Stimulated activated CD8-positive, alpha-beta memory T cell treated with anti-CD3 and anti-CD28 coated beads, Interleukin-7, amount 100 ng/mL, for 1 hour (primary cell): ENCODE measurements around the gene ORAI3.

Experiments
- DNase-seq, 2 donors: peaks; one replicate each; pipeline ENCODE4 v3.0.0-alpha.2; 2020; ENCODE audit warnings: low read depth in 2 of 2

ORAI3 gene

DNA sequence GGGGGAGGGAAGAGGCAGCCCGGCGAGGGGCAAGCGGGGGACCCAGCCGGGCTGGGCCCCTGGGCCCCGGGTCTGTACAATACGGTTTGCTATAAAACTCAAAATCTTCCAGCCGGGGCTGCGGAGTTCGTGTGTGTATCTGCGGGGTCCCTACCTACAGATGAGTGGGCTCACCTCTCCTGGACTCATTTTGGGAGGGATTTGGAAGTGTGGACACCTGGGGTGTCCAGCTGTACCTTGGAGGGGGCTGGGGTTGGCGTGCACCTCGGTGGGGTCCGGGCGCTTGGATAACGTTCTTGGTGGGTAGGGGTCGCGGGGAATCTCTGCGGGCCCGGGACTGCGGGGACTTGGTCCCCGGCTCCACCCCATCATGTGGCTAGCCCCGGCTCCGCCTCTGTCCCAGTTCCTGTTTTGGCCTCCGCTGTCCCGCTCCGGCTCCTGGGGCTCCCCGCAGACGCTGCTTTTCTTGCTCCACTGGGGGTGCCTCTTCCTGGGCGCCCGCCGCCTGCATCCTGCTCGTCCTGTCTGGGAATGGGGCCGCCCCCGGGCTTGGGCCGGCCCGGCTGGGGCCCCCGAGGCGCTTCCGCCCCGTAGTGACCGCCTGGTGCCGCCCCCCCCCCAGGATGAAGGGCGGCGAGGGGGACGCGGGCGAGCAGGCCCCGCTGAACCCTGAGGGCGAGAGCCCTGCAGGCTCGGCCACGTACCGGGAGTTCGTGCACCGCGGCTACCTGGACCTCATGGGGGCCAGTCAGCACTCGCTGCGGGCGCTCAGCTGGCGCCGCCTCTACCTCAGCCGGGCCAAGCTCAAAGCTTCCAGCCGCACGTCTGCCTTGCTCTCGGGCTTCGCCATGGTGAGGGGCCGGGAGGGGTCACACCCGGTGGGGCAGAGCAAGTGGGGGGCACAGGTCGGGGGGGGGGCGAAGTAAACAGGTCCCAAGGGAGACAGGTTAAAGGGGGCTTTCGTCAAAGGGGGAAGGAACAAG is at the start of gene ORAI3:
Gene ORAI3 (plus strand): TSS at position 402 of the 983 bp plus-strand sequence. CDS start 222 bp downstream, at position 624.
- DNase-seq = peak in 1 of 2 donors; percentile 14

DNA sequence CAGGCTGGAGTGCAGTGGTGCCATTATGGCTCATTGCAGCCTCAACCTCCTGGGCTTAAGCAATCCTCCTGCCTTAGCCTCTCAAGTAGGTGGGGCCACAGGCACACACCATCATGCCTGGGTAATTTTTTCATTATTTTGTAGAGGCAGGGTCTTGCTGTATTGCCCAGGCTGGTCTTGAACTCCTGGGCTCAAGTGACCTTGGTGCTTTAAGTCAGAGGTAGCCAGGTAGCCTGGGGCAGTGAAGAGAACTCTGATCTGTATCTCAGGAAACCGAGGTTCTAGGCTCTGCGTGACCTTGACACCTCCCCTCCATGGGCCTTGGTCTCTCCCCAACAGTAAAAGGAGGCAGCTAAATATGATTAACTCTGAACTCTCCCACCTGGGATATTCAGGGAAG is 49.1 kb upstream of the ORAI3 start:
- DNase-seq = no peak

DNA sequence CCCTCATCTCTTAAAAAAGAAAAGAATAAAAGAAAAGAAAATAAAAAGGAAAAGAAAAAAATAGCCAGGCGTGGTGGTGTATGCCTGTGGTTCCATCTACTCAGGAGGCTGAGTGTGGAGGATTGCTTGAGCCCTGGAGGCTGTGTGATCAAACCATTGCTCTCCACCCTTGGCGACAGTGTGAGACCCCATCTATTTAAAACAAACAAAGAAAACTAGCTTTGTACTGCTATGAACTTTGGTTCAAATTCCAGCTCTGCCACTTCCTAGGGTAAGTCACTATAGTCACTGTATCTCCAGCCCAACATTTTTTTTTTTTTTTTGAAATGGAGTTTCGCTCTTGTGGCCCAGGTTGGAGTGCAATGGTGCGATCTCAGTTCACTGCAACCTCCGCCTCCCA is 48.3 kb upstream of the ORAI3 start:
- DNase-seq = no peak

DNA sequence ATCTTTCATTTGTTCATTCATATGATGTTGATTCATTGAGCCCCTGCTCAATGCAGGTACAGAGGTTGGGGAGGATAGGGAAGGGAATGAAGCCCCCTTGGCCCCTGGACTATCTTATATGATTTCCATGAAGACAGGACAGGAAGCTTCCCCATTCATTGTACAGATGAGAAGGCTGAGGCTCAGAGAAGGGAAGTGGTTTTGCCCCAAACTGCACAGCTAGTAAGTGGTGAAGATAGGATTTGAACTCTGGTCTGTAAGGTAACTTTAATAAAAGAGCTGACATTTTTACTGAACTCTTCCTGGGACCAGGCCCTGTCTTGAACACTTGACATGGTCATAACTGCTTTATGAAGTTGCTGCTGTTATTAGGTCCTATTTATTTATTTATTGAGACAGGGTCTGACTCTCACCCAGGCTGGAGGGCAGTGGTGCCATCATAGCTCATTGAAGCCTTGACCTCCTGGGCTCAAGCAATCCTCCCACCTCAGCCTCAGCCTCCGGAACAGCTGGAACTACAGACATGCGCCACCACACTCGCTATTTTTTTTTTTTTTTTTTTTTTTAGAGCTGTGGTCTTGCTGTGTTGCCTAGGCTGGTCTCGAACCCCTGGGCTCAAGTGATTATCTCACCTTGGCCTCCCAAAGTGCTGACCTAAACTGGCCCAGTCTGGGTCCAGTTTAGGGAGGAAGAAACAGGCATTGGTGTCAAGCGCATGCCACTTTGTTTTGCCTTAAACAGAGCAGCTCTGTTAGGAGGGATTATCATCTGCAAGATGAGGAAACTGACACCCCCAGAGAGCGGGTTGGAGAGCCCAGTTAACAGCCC is 47.5 kb upstream of the ORAI3 start:
- no peak for DNase-seq

DNA sequence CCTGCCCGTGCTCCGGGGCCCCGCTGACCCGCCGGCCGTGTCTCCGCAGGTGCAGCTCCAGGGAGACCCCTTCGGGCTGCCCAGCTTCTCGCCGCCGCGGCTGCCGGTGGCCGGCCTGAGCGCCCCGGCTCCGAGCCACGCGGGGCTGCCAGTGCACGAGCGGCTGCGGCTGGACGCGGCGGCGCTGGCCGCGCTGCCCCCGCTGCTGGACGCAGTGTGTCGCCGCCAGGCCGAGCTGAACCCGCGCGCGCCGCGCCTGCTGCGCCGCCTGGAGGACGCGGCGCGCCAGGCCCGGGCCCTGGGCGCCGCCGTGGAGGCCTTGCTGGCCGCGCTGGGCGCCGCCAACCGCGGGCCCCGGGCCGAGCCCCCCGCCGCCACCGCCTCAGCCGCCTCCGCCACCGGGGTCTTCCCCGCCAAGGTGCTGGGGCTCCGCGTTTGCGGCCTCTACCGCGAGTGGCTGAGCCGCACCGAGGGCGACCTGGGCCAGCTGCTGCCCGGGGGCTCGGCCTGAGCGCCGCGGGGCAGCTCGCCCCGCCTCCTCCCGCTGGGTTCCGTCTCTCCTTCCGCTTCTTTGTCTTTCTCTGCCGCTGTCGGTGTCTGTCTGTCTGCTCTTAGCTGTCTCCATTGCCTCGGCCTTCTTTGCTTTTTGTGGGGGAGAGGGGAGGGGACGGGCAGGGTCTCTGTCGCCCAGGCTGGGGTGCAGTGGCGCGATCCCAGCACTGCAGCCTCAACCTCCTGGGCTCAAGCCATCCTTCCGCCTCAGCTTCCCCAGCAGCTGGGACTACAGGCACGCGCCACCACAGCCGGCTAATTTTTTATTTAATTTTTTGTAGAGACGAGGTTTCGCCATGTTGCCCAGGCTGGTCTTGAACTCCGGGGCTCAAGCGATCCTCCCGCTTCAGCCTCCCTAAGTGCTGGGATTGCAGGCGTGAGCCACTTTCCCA is 46.6 kb upstream of the ORAI3 start:
- peak; percentile 29 for DNase-seq

DNA sequence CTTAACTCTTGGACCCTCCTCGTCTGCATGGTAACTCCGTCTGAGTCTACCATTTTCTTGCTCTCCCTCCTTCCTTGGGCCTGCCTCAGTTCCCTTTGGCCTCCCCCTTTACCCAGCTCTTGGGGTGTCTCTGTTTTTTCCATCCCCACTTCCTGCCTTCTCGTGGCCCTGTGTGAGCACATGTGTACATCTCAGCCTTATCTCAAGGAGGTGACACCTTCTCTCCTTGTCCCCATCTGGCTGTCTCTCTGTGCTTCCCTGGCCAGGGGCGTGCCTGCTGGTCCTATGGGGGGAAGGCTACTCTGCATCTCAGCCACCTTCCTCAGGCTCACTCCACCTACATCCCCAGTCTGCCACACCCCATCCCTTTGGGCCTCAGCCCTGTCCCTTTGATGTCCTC is 45.9 kb upstream of the ORAI3 start:
- no peak for DNase-seq

DNA sequence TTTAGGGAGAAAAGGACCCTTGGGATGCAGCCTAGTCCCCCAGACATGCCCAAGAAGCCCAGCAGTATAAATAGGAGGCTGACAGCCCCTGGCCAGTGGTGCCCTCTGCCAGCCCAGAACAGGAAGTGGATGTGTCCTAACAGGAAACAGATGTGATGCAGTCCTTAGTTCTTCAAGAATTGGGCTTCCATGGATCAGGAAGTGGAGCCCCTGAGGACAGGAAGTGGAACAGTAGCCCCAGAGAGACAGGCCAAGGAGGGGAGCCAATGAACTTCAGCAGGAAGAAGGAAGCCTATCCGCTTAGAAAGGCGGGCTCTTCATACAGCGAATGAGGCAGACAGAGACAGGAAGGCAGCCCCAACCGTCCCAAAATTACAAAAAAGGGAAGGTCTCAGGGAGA is 45.3 kb upstream of the ORAI3 start:
- DNase-seq = no peak

DNA sequence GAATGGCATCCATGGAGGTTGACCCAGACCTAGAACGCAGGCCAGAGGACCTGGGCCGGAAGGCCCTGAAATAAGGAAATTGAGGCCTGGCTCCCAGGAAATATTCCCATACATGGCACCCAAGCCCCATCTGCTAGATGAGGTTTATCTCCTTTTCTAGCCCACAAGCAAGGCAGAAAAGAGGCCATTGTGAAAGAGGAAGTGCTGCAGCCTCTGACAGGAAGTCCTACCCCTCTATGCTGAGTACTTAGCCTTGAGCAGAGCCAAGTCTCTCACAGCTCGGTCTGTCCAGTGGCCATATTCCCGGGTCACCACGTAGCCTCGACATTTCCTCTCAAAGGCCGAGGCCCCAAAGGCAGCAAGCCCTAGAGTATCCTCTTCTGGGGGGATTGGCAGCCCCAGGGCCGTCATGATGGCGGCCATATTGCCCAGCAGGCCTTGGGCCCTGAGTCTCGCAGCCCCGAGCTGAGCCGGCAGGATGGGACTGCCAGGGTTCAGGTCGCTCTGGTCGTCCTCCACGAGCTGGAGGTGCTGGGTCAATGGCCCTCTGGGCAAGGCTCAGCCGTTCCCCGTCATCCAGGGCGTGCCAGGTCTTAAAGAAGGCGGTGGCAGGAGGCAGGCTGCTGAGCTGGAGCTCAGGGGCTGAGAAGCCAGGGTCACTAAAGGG is 44.6 kb upstream of the ORAI3 start:
- no peak for DNase-seq

DNA sequence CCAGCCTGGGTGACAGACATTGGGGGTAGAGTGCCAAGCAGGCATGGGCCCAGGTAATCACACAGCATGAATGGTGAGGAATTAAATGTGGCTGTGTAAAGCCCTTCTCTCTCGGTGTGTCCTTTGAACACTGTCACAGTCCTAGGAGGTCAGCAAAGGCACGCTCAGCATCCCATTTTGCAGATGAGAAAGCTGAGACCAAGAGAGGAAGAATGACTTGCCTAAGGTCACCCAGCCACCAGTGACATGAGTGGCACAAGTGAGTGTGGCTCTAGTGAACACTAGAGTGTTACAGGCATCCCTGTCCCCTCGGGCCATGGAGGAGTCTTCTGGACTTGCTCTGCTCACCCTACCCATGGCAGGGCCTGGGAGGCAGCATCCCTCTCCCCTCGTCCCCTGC is 41.8 kb upstream of the ORAI3 start:
- no peak for DNase-seq

DNA sequence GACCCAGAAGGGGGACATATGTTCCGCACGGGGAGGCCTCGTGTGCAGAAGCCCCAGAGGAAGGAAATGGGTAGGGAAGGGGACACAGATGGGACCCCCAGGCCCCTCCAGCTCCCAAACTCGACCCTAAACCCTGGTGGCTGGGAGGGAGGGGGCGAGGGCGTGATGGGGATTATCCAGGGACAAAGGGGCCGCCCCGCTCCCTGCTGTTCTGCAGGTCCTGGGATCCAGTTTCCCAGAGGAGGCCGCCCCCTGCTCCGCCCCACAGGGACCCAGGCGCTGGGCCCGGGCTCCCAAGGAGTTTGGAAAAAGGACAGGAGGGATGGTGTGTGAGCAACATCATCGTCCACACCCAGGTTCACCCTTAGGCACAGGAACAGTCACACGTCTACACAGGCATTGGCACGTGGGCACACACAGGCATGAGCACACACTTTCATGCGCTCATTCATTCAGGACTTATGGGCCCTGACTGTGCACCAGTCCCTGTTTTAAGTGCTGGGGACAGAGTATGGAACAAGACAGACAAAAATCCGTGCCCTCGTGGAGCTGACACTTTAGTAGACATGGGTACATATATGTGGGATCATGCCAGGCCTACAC is 38.3 kb upstream of the ORAI3 start:
- DNase-seq = no peak

DNA sequence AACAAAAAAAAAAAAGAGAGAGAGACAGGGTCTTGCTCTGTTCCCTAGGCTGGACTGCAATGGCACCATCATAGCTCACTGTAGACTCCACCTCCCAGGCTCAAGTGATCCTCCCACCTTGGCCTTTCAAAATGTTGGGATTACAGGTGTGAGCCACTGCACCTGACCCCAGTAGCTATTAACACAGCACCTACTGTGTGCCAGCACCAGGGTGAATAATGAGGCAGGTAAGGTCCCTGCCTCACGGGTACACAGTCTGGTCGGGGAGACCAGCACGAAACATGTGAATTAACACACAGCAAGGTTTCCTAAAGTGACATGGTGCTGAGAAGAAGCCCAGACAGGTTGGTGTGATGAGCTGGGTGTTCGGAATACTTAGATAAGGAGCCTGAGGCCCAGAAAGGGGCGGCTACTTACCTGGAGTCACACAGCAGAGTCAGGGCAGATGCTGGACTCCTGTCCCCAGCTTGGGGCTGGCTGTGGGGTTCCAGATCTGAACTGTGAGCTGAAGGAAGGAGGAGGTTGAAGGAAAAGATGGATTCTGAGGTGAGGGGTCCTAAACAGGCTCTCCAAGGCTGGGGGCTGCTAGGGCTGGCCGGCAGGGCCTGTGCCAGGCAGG is 36.0 kb upstream of the ORAI3 start:
- DNase-seq = no peak

DNA sequence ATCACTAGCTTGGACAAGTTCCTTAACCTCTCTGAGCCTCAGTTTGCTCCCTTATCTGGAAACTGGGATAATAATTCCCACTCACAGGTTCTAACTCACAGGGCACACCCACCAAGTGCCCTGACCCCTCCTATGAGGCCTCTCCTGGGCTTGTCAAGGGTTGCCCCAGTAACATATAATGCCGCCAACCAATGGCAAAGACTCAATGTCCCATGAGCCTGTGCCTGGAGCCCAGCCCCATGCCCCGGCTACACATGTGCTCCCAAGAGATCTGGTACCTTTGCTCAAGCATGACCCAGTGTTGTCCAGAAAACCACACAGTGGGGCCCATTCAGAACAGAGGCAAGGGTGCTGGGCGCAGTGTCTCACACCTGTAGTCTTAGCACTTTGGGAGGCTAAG is 34.0 kb upstream of the ORAI3 start:
- no peak for DNase-seq

DNA sequence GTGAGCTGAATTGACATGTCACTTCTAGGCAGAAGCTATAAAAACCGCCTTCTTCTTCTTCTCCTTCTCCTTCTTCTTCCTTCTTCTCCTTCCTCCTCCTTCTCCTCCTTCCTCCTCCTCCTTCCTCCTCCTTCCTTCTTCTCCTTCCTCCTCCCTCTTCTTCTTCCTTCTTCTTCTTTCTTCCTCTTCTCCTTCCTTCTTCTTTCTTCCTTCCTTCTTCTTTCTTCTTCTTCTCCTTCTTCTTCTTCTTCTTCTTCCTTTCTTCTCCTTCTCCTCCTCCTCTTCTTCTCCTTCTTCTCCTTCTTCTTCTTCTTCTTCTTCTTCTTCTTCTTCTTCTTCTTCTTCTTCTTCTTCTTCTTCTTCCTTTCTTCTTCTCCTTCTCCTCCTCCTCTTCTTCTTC is 30.3 kb upstream of the ORAI3 start:
- no peak for DNase-seq

DNA sequence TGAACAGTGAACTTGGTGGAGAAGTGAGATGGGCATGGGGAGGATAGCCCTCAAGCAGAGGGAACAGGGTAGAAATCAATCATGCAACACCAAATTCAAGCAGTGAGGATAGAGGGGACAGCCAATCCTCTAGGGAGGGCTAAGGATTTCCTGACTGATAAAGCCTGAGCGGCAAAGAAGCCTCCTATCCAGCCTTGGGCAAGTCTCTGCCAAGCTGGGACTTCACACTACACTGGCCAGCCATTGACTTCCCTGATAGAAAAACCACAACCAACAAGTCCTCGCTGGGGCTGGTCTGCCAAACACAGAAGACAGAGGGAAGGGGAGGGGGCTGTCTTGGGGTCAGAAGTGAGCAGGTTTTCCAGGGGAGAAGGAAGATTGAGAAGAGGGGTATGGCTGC is 28.0 kb upstream of the ORAI3 start:
- DNase-seq = no peak

DNA sequence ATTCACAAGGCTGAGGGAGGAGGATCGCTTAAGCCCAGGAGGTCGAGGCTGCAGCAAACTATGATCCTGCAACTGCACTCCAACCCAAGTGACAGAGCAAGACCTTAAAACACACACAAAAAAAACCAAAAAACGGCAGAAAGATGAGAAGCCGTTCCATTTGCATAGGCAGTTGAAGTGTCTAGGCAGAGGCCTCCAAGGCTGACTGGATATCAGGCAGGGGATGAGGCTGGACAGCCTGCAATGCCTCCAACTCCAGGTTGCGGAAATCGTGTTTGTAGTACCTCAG is 27.5 kb upstream of the ORAI3 start:
- DNase-seq = no peak

DNA sequence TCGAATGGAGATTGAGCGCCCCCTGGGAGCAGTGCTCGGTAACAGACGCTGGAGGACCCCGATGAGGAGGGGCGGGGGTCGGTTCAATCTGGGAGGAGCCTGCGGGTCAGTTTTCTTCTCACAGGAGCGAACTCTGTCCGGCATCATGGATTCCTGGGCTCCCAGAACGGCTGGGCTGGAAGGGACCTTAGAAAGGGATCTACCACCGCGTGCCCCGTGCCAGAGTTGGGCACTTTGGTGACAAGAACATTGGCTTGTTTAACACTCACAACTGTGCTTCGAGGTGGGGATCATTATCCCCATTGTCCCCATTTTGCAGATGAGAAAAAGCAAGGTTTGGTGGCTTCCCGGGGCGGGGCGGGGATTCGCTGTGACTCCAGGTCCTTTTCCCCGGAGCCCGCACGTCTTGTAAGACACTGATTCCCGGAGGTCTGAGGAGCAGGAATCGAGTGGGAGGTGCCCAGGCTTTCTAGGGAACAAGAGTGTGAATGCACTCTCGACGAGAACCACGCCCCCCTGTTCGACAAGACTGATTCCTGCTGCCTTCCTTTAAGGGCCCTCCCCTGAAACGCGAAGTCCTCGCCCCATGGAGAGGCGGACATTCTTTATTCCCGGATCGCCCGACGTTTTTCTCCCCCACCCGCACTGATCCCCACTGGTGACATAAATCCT is 27.0 kb upstream of the ORAI3 start:
- DNase-seq = peak; percentile 71 to 81

DNA sequence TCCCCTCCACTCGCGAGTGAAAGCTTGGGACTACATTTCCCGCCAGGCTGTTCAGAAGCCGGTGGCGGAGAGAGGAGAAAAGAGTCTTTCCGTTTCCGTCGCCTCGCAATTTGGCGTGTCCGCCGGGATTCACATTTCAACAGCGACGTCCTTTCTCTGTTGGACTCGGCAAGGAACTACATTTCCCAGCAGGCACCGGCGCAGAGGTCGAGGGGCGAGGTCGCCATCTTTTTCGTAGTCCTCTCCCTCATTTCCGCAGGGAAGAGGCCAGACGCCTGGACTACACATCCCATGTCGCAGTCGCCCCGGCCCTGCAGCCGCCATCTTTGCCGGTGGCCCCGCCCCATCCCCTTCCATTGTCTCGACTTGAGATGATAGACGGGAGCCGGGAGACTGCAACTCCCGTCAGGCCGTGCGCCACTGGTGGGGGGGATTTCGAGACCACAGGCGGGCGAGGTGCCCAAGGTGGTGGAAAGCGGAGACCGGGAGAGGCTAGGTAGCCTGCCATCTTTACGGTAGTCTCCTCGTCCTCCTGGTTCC is 26.4 kb upstream of the ORAI3 start:
- peak; percentile 98 to 99 for DNase-seq

DNA sequence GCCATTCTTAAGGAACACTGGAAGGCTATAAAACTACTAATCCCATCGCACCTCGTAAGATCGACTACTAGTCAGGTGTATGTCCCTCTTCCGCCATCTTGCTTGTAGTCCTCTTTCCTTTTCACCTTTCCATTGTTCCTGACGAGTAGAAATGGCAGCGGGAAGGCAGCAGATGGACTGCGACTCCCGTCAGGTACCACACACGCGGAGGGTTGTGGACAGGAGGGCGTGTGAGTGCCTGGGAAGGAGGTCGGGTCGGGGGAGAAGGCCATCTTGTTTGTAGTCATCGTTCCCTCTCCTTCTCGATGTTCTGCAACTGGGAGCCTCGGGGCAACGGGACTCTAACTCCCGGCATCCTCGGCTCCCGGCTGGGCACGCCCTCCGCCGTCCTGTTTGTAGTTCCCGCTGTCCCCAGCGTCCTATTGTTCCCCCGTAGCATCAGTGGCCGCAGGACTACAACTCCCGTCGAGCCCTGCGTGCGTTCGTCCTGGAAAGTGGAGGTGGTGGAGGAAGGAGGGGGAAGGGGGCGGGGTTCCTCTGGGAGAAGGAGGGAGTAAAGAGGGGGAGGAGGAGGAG is 25.8 kb upstream of the ORAI3 start:
- DNase-seq = peak; percentile 85 to 86

DNA sequence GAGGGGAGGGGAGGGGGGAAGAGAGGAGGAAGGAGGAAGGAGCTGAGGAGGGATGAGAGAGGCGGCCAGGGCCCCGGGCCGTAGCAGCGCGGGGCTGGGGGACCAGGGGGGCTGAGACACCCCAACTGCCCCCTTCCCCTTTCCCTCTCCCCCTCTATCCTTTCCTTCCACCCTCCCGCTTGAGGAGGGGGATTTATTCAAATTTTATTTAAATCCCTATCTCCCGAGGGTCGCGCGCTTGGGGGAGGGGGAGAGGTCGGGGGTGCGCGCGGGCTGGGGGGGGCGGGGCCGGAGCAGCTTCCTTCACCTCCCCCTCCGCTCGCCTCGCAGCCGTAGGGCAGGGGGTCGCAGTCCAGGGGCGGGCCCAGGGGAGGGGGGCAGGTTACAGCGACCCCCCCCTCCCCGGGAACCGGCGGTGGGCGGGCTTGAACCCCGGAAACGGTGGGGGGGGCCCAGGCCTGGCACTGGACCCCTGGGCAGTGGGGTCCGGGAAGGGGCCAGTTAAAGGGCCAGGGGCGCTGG is 25.3 kb upstream of the ORAI3 start, which contains the start of gene FBXL19:
Gene FBXL19 (plus strand): TSS at position 19 of the 522 bp plus-strand sequence. CDS start 2,183 bp downstream, outside the sequence.
- DNase-seq = no peak
